ENCODE measurements around the gene GDNF.
A peak's percentile ranks its signal among the peaks of the same experiment; 100 is the strongest.
"Not testable (repeated sequence)": the region's sequence is repeated elsewhere in the genome, so short reads cannot be mapped to it uniquely, and the experiment has no call there.

The GDNF gene

DNA sequence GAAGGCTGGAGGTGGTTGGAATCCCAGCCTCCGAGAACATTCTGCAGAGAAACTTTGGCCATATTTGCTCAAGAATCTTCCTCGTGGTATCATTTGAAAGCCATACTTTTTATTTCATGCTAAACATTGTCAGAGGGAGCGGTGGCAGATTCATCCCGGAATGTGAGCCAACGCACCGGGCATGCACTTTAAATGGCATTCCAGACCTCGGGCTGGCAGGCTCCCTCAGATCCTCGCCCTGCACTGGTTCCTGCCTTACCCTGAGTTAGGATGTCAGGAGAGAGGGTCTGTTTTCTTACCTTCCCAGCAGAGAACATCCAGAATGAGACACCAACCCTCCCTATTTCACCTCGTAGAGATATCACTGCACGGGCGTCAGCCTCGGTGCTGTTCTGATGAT lies 33.8 kb downstream of the GDNF start:
- Histone ChIP-seq H3K27me3 (no peaks in the 10 kb centered on the region), H4K20me1 (no peaks in the 10 kb centered on the region), H3K9ac (no peak overlapping the region), H3K4me3 (no peak overlapping the region), H3K4me1 (no peaks in the 10 kb centered on the region), H3K9me3 (replicated peaks in 1 of 11) (peaks cover 0 to 16% (median 0%) of the 10 kb centered on the region in 11 experiments; a peak in 6 of 22 replicates), H3K4me2 (no peak overlapping the region), H3K27ac (no peak overlapping the region), H3K36me3 (no peaks in the 10 kb centered on the region)
- no peak for TF ChIP-seq Cebpa-rat (IDR thresholded peaks at IDR 0.05)

DNA sequence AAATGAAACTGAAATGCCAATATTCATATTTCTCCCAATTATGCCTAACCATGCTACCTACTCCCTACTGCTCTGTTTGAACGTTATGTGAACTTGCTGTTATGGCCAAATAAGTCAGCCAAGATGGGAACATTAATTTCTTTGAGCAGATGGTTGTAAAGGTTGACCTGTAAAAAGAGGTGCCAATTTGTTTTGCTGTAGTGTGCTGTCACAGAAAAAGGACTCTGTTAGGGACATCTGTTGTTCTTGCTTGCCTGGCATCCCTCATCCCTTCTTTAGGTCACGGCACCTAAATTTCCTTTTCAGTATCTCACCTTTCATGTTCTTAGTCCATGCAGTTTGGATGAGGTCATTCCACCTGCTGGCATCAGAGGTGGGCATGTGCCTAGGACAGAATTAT lies 35.4 kb downstream of the GDNF start:
- Histone ChIP-seq H3K4me2 (no peak overlapping the region), H3K4me3 (no peak overlapping the region), H3K27ac (no peak overlapping the region), H3K27me3 (no peaks in the 10 kb centered on the region), H3K4me1 (peaks cover 0 to 11% (median 5%) of the 10 kb centered on the region in 10 experiments; a peak in 12 of 20 replicates), H3K36me3 (no peaks in the 10 kb centered on the region), H3K9me3 (replicated peaks in 1 of 11) (peaks cover 0 to 32% (median 11%) of the 10 kb centered on the region in 11 experiments; a peak in 13 of 22 replicates), H3K9ac (no peak overlapping the region), H4K20me1 (no peaks in the 10 kb centered on the region)
- no peak for TF ChIP-seq Cebpa-rat (IDR thresholded peaks at IDR 0.05)

DNA sequence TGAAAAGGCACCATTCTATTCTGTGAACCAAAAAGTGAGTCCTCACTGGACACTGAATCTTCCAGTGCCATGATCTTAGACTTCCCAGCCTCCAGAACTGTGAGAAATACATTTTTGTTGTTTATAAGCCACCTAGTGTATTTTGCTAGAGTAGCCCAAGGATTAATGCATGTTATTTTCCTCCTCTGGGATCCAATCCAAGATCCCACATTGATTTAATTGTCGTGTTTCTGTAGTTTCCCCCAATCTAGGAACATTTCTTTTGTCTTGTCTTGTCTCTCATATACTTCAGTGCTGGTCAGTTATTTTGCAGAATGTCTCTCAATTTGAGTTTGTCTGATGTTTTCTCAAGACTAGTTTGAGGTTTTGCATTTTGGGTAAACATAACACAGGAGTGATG lies 36.4 kb downstream of the GDNF start:
- Histone ChIP-seq H3K27ac (no peak overlapping the region), H3K4me2 (no peak overlapping the region), H4K20me1 (no peaks in the 10 kb centered on the region), H3K9ac (no peak overlapping the region), H3K36me3 (no peaks in the 10 kb centered on the region), H3K4me3 (no peak overlapping the region), H3K9me3 (replicated peaks in 1 of 11) (peaks cover 0 to 34% (median 15%) of the 10 kb centered on the region in 11 experiments; a peak in 13 of 22 replicates), H3K27me3 (no peaks in the 10 kb centered on the region), H3K4me1 (peaks cover 0 to 13% (median 6%) of the 10 kb centered on the region in 10 experiments; a peak in 12 of 20 replicates)
- TF ChIP-seq Cebpa-rat (IDR thresholded peaks at IDR 0.05), result no peak

DNA sequence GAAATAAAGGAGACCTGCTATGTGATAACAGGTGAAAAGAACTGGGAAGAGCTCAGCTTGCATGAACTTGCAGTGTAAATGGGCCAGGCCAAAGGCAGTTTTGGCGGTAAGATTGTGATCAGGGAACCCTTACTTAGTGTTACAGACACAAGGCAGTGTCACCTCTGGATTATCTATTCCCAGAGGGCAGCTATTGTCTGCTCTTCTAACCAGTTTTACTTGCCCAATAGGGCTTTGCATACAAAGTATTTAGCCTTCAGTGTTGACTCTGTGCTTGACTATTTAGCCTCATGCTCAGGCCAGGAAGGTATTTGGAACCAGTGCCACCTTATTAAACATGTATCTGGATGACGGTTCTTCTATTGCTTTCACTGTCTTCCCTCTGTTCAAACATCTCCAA lies 38.3 kb downstream of the GDNF start:
- no peak overlapping the region for H3K4me3 ChIP-seq
- no peak overlapping the region for H3K27ac ChIP-seq
- no peak overlapping the region for H3K9ac ChIP-seq
- TF ChIP-seq Cebpa-rat (IDR thresholded peaks at IDR 0.05), result no peak
- H4K20me1 ChIP-seq, result no peaks in the 10 kb centered on the region
- peaks cover 0 to 13% (median 6%) of the 10 kb centered on the region in 10 experiments; a peak in 12 of 20 replicates for H3K4me1 ChIP-seq
- peaks cover 8 to 45% (median 28%) of the 10 kb centered on the region in 11 experiments; a peak in 17 of 22 replicates for H3K9me3 ChIP-seq (replicated peaks in 1 of 11)
- no peaks in the 10 kb centered on the region for H3K27me3 ChIP-seq
- H3K4me2 ChIP-seq, result no peak overlapping the region
- H3K36me3 ChIP-seq, result no peaks in the 10 kb centered on the region

DNA sequence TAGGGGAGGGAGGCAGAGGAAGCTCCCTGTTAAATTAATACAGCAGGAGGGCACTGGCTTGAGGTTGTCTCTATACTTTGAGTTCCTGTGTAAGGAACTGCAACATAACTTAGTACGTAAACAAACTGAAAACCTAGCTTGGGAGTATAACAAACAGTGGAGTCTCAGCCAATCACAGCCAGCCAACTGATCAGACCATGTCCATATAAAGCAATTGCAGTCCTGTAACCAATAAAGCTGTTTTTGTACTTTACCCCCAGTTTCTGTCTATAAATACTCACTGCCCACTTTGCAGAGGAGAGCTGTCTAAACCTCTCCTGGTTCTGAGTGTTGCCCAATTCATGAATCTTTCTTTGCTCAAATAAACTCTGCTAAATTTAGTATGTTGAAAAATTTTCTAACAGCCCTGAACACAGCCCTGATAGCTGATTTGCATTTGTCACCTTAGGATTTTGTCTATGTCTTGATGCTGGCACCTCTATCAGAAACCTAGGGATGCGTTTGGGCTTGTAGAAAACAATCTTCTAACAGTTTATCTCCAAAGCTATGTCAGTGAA lies 39.9 kb downstream of the GDNF start:
- H3K27ac ChIP-seq, result peak overlapping the region in 4 of 11 experiments; percentile 5 to 28 (median 24); a peak in 3 of 22 replicates
- H3K4me1 ChIP-seq, result peaks cover 0 to 13% (median 6%) of the 10 kb centered on the region in 10 experiments; a peak in 12 of 20 replicates
- no peaks in the 10 kb centered on the region for H3K27me3 ChIP-seq
- H3K4me3 ChIP-seq, result no peak overlapping the region
- H4K20me1 ChIP-seq, result no peaks in the 10 kb centered on the region
- no peak overlapping the region for H3K9ac ChIP-seq
- peak overlapping the region in 8 of 11 experiments; percentile 0 to 47 (median 14); a peak in 8 of 22 replicates for H3K4me2 ChIP-seq
- no peaks in the 10 kb centered on the region for H3K36me3 ChIP-seq
- TF ChIP-seq Cebpa-rat (IDR thresholded peaks at IDR 0.05), result no peak
- peaks cover 19 to 61% (median 44%) of the 10 kb centered on the region in 11 experiments for H3K9me3 ChIP-seq (replicated peaks in 1 of 11)

DNA sequence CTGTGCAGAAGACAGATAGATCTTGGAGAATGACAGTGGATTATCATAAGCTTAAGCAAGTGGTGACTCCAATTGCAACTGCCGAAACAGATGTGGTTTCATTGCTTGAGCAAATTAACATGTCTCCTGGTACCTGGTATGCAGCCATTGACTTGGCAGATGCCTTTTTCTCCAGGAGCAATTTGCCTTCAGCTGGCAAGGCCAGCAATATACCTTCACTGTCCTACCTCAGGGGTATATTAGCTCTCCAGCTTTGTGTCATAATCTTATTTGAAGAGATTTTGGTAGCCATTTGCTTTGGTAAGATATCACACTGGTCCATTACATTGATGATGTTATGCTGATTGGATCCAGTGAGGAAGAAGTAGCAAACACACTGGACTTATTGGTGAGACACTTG lies 43.4 kb downstream of the GDNF start:
- H3K36me3 ChIP-seq, H3K27me3 ChIP-seq, H3K4me3 ChIP-seq, H4K20me1 ChIP-seq, H3K9ac ChIP-seq, H3K4me2 ChIP-seq, H3K27ac ChIP-seq: not testable (repeated sequence)
- peaks cover 47 to 96% (median 79%) of the 10 kb centered on the region in 11 experiments for H3K9me3 ChIP-seq (replicated peaks in 1 of 11)
- peaks cover 0 to 13% (median 6%) of the 10 kb centered on the region in 10 experiments; a peak in 12 of 20 replicates for H3K4me1 ChIP-seq

DNA sequence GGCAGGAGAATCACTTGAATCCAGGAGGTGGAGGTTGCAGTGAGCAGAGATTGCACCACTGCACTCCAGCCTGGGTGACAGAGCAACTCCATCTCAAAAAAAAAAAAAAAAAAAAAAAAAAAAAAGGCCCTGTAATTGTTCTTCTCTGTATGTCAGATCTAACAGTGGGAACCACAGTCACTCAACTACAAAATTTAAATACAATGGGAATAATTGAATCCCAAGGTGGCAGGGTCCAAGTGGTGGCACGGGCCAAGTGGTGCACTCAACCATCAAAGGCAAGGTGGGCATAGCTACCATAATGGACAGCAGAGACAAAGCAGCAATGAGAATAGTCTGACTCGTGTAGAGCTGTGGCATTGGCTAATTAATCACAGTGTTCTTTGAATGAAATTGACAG lies 44.5 kb downstream of the GDNF start:
- H3K4me2 ChIP-seq, H3K27ac ChIP-seq, H3K4me3 ChIP-seq, H3K9ac ChIP-seq, H3K27me3 ChIP-seq, H3K36me3 ChIP-seq, H4K20me1 ChIP-seq: not testable (repeated sequence)
- Histone ChIP-seq H3K4me1 (peaks cover 0 to 11% (median 6%) of the 10 kb centered on the region in 10 experiments; a peak in 12 of 20 replicates), H3K9me3 (replicated peaks in 1 of 11) (peaks cover 47 to 88% (median 76%) of the 10 kb centered on the region in 11 experiments)

DNA sequence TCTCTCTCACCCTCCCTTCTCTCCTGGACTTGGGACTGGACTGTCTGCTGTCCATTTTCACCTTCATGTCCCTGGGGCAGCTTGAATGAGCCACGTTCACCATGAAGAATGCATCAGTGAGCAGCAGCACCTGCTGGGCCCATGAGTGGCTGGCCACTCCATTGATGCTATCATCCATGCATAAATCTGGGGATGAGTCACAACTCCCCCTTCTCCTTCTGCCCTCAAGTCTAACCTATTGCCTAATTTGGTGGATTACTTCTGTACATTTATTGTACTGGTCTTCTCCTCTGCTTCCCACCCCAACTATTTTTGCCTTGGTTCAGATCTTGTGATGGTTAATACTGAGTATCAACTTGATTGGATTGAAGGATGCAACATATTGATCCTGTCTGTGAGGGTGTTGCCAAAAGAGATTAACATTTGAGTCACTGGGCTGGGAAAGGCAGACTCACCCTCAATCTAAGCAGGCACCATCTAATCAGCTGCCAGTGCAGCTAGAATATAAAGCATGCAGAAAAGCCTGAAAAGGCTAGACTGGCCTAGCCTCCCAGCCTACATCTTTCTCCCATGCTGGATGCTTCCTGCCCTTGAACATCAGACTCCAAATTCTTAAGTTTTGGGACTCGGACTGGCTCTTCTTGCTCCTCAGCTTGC lies 46.7 kb downstream of the GDNF start:
- Histone ChIP-seq H4K20me1 (no peaks in the 10 kb centered on the region), H3K36me3 (no peaks in the 10 kb centered on the region), H3K27me3 (no peaks in the 10 kb centered on the region), H3K4me1 (no peaks in the 10 kb centered on the region), H3K4me3 (no peak overlapping the region), H3K4me2 (no peak overlapping the region), H3K27ac (no peak overlapping the region), H3K9me3 (replicated peaks in 1 of 11) (peaks cover 45 to 71% (median 64%) of the 10 kb centered on the region in 11 experiments), H3K9ac (no peak overlapping the region)
- no peak for TF ChIP-seq Cebpa-rat (IDR thresholded peaks at IDR 0.05)

DNA sequence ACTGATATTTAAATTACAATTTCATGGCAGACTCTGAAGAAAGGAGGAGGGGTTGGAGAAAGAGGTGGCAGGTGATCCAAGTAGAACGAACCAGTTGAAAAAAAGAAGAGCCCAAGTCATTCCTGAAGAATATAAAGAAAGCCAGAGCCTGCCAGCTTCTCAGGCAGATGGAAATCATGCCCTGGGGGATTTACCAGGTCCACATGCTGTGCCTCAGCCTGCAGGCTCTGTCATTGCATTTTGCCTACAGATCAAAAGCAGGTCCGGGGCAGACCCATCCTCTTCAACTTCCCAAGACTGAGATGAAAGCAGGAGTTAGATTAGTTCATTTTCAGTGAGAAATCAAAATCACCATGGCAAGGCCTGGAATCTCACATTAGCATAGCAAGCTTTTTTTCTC lies 48.5 kb downstream of the GDNF start:
- no peak for TF ChIP-seq Cebpa-rat (IDR thresholded peaks at IDR 0.05)
- H3K27ac ChIP-seq, result no peak overlapping the region
- H3K4me2 ChIP-seq, result no peak overlapping the region
- no peaks in the 10 kb centered on the region for H3K4me1 ChIP-seq
- no peaks in the 10 kb centered on the region for H3K36me3 ChIP-seq
- no peaks in the 10 kb centered on the region for H3K27me3 ChIP-seq
- peaks cover 39 to 57% (median 51%) of the 10 kb centered on the region in 11 experiments for H3K9me3 ChIP-seq (replicated peaks in 1 of 11)
- H3K9ac ChIP-seq, result no peak overlapping the region
- H4K20me1 ChIP-seq, result no peaks in the 10 kb centered on the region
- H3K4me3 ChIP-seq, result no peak overlapping the region

DNA sequence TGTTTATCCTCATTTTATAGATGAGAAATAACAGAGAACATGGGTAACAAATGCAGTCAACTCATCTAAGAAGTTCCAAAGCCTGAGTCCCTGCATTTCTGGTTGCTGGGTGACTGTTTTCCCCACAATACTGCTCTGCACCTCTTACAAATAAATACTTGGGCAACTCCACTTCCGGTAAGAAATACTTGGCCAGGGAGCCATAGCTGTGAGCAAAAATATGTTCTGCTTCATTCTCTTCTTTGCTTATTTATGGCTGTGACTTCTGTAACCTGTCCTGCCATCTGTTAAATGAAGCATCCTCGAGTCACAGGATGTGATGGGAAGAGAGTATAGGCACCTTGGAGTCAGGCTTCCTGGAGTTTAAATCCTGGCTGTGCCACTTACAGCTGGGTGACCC lies 49.9 kb downstream of the GDNF start:
- no peak for TF ChIP-seq Cebpa-rat (IDR thresholded peaks at IDR 0.05)
- Histone ChIP-seq H3K4me3 (no peak overlapping the region), H3K4me1 (no peaks in the 10 kb centered on the region), H3K9me3 (replicated peaks in 1 of 11) (peaks cover 28 to 53% (median 44%) of the 10 kb centered on the region in 11 experiments), H4K20me1 (no peaks in the 10 kb centered on the region), H3K36me3 (no peaks in the 10 kb centered on the region), H3K27me3 (no peaks in the 10 kb centered on the region), H3K27ac (no peak overlapping the region), H3K4me2 (no peak overlapping the region), H3K9ac (no peak overlapping the region)
